K562 (cell line): ENCODE data around the gene GRPEL2. TPM values are rescaled to one million over a fixed set of nuclear protein-coding genes. Genes with fewer than 3 reads are reported as not detected.

ENCODE experiments used
- ATAC-seq: fragments of 200-7000 bp; cut with Tn5 transposase; 3 replicates; pipeline ENCODE4 v1.9.1; 2020; ENCODE audit warnings: moderate library complexity
- BruUV-seq: library from RNA; stranded (reverse); fragments of 400-500 nt; replicated peaks from 2 replicates; lab custom pipeline; 2021; lab: Mats Ljungman, UMichigan
- CTCF ChIA-PET: fragments of 300-600 bp; formaldehyde crosslinking; extraction: SDS; loops from one replicate; lab custom pipeline; 2021; ENCODE audit warnings: low intra/inter-chr PET ratio; lab: Yijun Ruan, JAX
- POLR2A ChIA-PET: fragments of 300-600, 350-650 bp; sonication (Branson Sonifier 250); formaldehyde crosslinking; extraction: SDS; loops from one replicate; lab custom pipeline; 2021; ENCODE audit warnings: antibody characterized with exemption, inconsistent platforms; lab: Yijun Ruan, JAX
- DNase-seq, 4 experiments: peaks; one replicate each; pipeline versions ENCODE4 v3.0.0 to v3.0.0-alpha.2; 2011 to 2018; ENCODE audit warnings: low spot score in 3 of 4, mixed read lengths in 3 of 4; ENCODE audit errors: extremely low read depth in 1 of 4
- FAIRE-seq: peaks from 2 replicates; lab custom pipeline; 2011; peaks lifted over from hg19 to GRCh38; lab: Jason Lieb, UNC
- H2AFZ ChIP-seq: 2 replicates; pipeline ENCODE4 v1.6.0; 2011; ENCODE audit warnings: low read depth, low read length, control low read depth, inconsistent platforms
- H3K27ac ChIP-seq: fragments of 200-600 bp; 3 replicates; pipeline ENCODE4 v1.8.0; 2011; ENCODE audit warnings: low read depth, mild to moderate bottlenecking, control low read depth, inconsistent platforms, low read length, moderate library complexity, mixed read lengths; ENCODE audit errors: extremely low read depth
- H3K27me3 ChIP-seq, 2 experiments: fragments of 300-600 bp in 1 of 2; 2 replicates in 1 of 2; 3 replicates in 1 of 2; pipeline versions ENCODE4 v1.6.0 to v1.8.0; 2011; ENCODE audit warnings: inconsistent platforms in 2 of 2, low read length in 2 of 2, mild to moderate bottlenecking in 1 of 2, mixed read lengths in 1 of 2, moderate library complexity in 1 of 2; ENCODE audit not compliant: control insufficient read depth in 2 of 2, insufficient read depth in 2 of 2
- H3K36me3 ChIP-seq: fragments of 300-600 bp; 3 replicates; pipeline ENCODE4 v1.8.0; 2011; ENCODE audit warnings: mild to moderate bottlenecking, low read length, inconsistent platforms; ENCODE audit not compliant: control insufficient read depth, insufficient read depth
- H3K4me1 ChIP-seq, 2 experiments: fragments of 200-600 bp in 1 of 2; replicated peaks in 1 of 2; 2 replicates in 1 of 2; 3 replicates in 1 of 2; pipeline versions ENCODE4 v1.5.1 to v1.8.0; 2011; ENCODE audit warnings: inconsistent platforms in 2 of 2, low read length in 2 of 2, mild to moderate bottlenecking in 1 of 2, mixed read lengths in 1 of 2, moderate library complexity in 1 of 2; ENCODE audit not compliant: control insufficient read depth in 2 of 2, insufficient read depth in 2 of 2
- H3K4me2 ChIP-seq: 2 replicates; pipeline ENCODE4 v1.6.1; 2011; ENCODE audit warnings: low read length, control low read depth, inconsistent platforms, mixed read lengths; ENCODE audit not compliant: insufficient read depth
- H3K4me3 ChIP-seq: fragments of 200-600 bp; sonication (generic), shearing (Covaris generic); 2 replicates; pipeline ENCODE4 v1.5.1; 2016; ENCODE audit warnings: control low read depth, inconsistent platforms
- H3K79me2 ChIP-seq: fragments of 200-600 bp; 3 replicates; pipeline ENCODE4 v1.8.0; 2011; ENCODE audit warnings: low read length, inconsistent platforms; ENCODE audit not compliant: control insufficient read depth, insufficient read depth
- H3K9ac ChIP-seq, 2 experiments: 2 replicates each; pipeline versions ENCODE4 v1.6.0 to v1.6.1; 2011; ENCODE audit warnings: low read depth in 2 of 2, low read length in 2 of 2, control low read depth in 1 of 2, inconsistent platforms in 1 of 2, mild to moderate bottlenecking in 1 of 2, mixed read lengths in 1 of 2; ENCODE audit not compliant: insufficient read depth in 1 of 2
- H3K9me1 ChIP-seq: one replicate; pipeline ENCODE4 v1.6.0; 2011; ENCODE audit warnings: inconsistent platforms, mild to moderate bottlenecking, low read length, moderate library complexity; ENCODE audit not compliant: control insufficient read depth, insufficient read depth
- H3K9me3 ChIP-seq: replicated peaks from 2 replicates; pipeline ENCODE4 v1.5.1; 2011; ENCODE audit warnings: low read depth, low read length, inconsistent platforms; ENCODE audit not compliant: control insufficient read depth, insufficient read depth
- H4K20me1 ChIP-seq: replicated peaks from 2 replicates; pipeline ENCODE4 v1.6.1; 2011; ENCODE audit warnings: low read length, inconsistent platforms, mixed read lengths; ENCODE audit not compliant: control insufficient read depth, insufficient read depth
- BCLAF1 ChIP-seq, 2 experiments: fragments of 450-650 bp in 1 of 2; IDR thresholded peaks; 2 replicates each; pipeline ENCODE4 v1.6.1; 2011 to 2017; ENCODE audit warnings: low read depth in 2 of 2, antibody characterized with exemption in 1 of 2, borderline replicate concordance in 1 of 2, low read length in 1 of 2, mild to moderate bottlenecking in 1 of 2, mixed read lengths in 1 of 2; ENCODE audit not compliant: control insufficient read depth in 1 of 2
- FOS ChIP-seq: IDR thresholded peaks from 3 replicates; pipeline ENCODE4 v1.6.1; 2011; ENCODE audit not compliant: insufficient read length; ENCODE audit errors: extremely low read depth
- HDAC2 ChIP-seq: fragments of 450-650 bp; IDR thresholded peaks from 2 replicates; pipeline ENCODE4 v1.6.1; 2016; ENCODE audit warnings: mild to moderate bottlenecking
- HDGF ChIP-seq: fragments of 450-650 bp; IDR thresholded peaks from 2 replicates; pipeline ENCODE4 v1.6.1; 2016
- L3MBTL2 ChIP-seq: fragments of 450-650 bp; IDR thresholded peaks from 2 replicates; pipeline ENCODE4 v1.6.1; 2016; ENCODE audit warnings: mild to moderate bottlenecking, moderate library complexity
- RBFOX2 ChIP-seq: fragments of 200-400 bp; formaldehyde crosslinking; IDR thresholded peaks from 2 replicates; pipeline ENCODE4 v1.6.1; 2017; ENCODE audit warnings: low read depth, mild to moderate bottlenecking, low read length, moderate library complexity
- RBM25 ChIP-seq: fragments of 200-400 bp; formaldehyde crosslinking; IDR thresholded peaks from 2 replicates; pipeline ENCODE4 v1.6.1; 2018; ENCODE audit warnings: low read length, low read depth, moderate library complexity; ENCODE audit not compliant: severe bottlenecking
- XRCC5 ChIP-seq: fragments of 200-400 bp; formaldehyde crosslinking; IDR thresholded peaks from 2 replicates; pipeline ENCODE4 v1.6.1; 2017; ENCODE audit warnings: low read depth, mild to moderate bottlenecking, low read length
- ZFP36 ChIP-seq: fragments of 150-350 bp; IDR thresholded peaks from 2 replicates; pipeline ENCODE4 v1.6.1; 2018; ENCODE audit warnings: low read length, low read depth; ENCODE audit not compliant: partially characterized antibody
- ZNF280A ChIP-seq: fragments of 450-650 bp; IDR thresholded peaks from 2 replicates; pipeline ENCODE4 v1.6.1; 2018; ENCODE audit warnings: mild to moderate bottlenecking, low read depth; ENCODE audit not compliant: partially characterized antibody
- ZNF431 ChIP-seq: sonication (generic); formaldehyde crosslinking; IDR thresholded peaks from 2 replicates; pipeline ENCODE4 v1.8.0; 2022; ENCODE audit warnings: mild to moderate bottlenecking, missing genetic modification reagents
- ZNF445 ChIP-seq: fragments of 250-450 bp; sonication (Bioruptor Pico); IDR thresholded peaks from 2 replicates; pipeline ENCODE4 v1.4.0; 2020; ENCODE audit warnings: low read depth, mild to moderate bottlenecking, moderate library complexity
- WGBS: fragments of 100-300 bp; shearing (Covaris generic); methylation state at CpG from one replicate; pipeline ENCODE4 v1.1.6; 2016; ENCODE audit warnings: low coverage, mixed read lengths; ENCODE audit not compliant: insufficient coverage; ENCODE audit errors: missing lambda C conversion rate; 5-methylcytosine and 5-hydroxymethylcytosine counted together
- in situ Hi-C: fragments of 300-500 bp; cut with MboI; formaldehyde crosslinking; loops from 4 replicates; pipeline ENCODE4 v1.15.0; 2018; ENCODE audit warnings: inconsistent platforms, mixed read lengths
- intact Hi-C: fragments of 100-400 bp; cut with micrococcal nuclease; formaldehyde crosslinking; loops from 2 replicates; pipeline ENCODE4 v1.14.2; 2022
- polyA plus RNA-seq, 8 experiments: library from polyadenylated mRNA; depleted of rRNA in 4 of 8; stranded (reverse) in 5 of 8; unstranded in 3 of 8; fragments of >200 nt; fragmentation: Nextera tagmentation in 2 of 8; fragmentation: Illumina TruSeq in 1 of 8; extraction: Ambion mirVana in 2 of 8; extraction: Trizol in 1 of 8; gene quantifications; 2 replicates each; pipeline versions ENCODE4 v1.2.1 to v1.2.3, GENCODE V29; 2011 to 2014; ENCODE audit warnings: inconsistent platforms in 1 of 8, missing spikeins in 1 of 8
- total RNA-seq, 7 experiments: library from RNA; depleted of rRNA in 6 of 7; stranded (reverse); fragments of >200 nt in 6 of 7; fragmentation: Illumina TruSeq in 2 of 7; extraction: Trizol in 2 of 7; gene quantifications; 2 replicates each; pipeline versions ENCODE4 v1.2.1 to v1.2.3, GENCODE V29; 2011 to 2021; ENCODE audit warnings: low replicate concordance in 1 of 7

GRPEL2 gene
- total and polyA plus RNA-seq, 9 of the 15 experiments (the other 6 are each of a cell fraction or from before 2014, with no cell fraction given): 11.2 to 40.5 (median 25.8) TPM

GRCh38 chr5:149319174-149319573 lies 26.1 kb upstream of the GRPEL2 start:
- Histone ChIP-seq H3K9me3 (no peaks in the 10 kb centered on the region), H3K4me3 (no peak overlapping the region), H2AFZ (peak overlapping the region; percentile 91; the same call in 1 of the 2 replicates), H3K4me1 (peaks cover 29 to 30% of the 10 kb centered on the region in 2 experiments), H3K4me2 (no peak overlapping the region), H4K20me1 (no peaks in the 10 kb centered on the region), H3K9me1 (no peaks in the 10 kb centered on the region), H3K27me3 (no peaks in the 10 kb centered on the region; a peak in 2 of 5 replicates), H3K79me2 (no peaks in the 10 kb centered on the region), H3K27ac (no peak overlapping the region), H3K9ac (no peak overlapping the region), H3K36me3 (no peaks in the 10 kb centered on the region)
- intact Hi-C loops (no loop called here), in situ Hi-C loops (no loop called here)
- DNase-seq (no peak), FAIRE-seq (no peak), ATAC-seq (no peak)
- TF ChIP-seq HDAC2 (no peak), XRCC5 (no peak), RBM25 (peak; percentile 63), L3MBTL2 (no peak), ZNF431 (CRISPR knock-in tag) (no peak), RBFOX2 (no peak), BCLAF1 (IDR thresholded peaks at IDR 0.05; ENCODE audit: borderline replicate concordance in 1 of 2, control insufficient read depth in 1 of 2, low read depth in 2 of 2, low read length in 1 of 2) (no peak), ZNF445 (CRISPR knock-in tag) (no peak), FOS (no peak), ZFP36 (peak; percentile 96), ZNF280A (no peak), HDGF (no peak)
- ChIA-PET POLR2A (interaction anchor here (0.6 kb wide), 1 partner anchor 1382 kb away, joined by 4 read pairs; the partner anchor contains the start of gene RBM22), CTCF (interaction anchor here (2.0 to 3.3 kb wide), 2 partner anchors 48 to 52 kb away, joined by 5 to 36 read pairs; no protein-coding TSS in a partner anchor)
- BruUV-seq: no TSS peak
- WGBS: 65% methylated on average over 3 of the region's 3 CpGs
